IPS-15b (cell line): ENCODE results near the gene DHX34.

Source experiments
- H3K27me3 ChIP-seq: one replicate; pipeline ENCODE4 v1.6.1; 2013; ENCODE audit warnings: low read length; ENCODE audit not compliant: control insufficient read depth, insufficient read depth
- H3K36me3 ChIP-seq: one replicate; pipeline ENCODE4 v1.6.1; 2013; ENCODE audit warnings: low read length; ENCODE audit not compliant: control insufficient read depth, insufficient read depth
- H3K4me1 ChIP-seq: one replicate; pipeline ENCODE4 v1.6.1; 2013; ENCODE audit warnings: mild to moderate bottlenecking, low read length; ENCODE audit not compliant: control insufficient read depth, insufficient read depth
- H3K4me3 ChIP-seq: one replicate; pipeline ENCODE4 v1.5.1; 2013; ENCODE audit warnings: low read depth, low read length
- H3K9ac ChIP-seq: one replicate; pipeline ENCODE4 v1.6.1; 2013; ENCODE audit warnings: low read depth, mild to moderate bottlenecking, low read length
- H3K9me3 ChIP-seq: one replicate; pipeline ENCODE4 v1.6.1; 2013; ENCODE audit warnings: mild to moderate bottlenecking, low read length; ENCODE audit not compliant: control insufficient read depth, insufficient read depth

Gene DHX34

GRCh38 chr19:47428177-47428894 lies 79.2 kb downstream of the DHX34 start:
- Histone ChIP-seq H3K9me3 (no peaks in the 10 kb centered on the region), H3K27me3 (peaks cover 41% of the 10 kb centered on the region), H3K4me3 (peak overlapping the region; percentile 63), H3K36me3 (no peaks in the 10 kb centered on the region), H3K9ac (no peak overlapping the region), H3K4me1 (peaks cover 3% of the 10 kb centered on the region)

GRCh38 chr19:47429140-47429793 lies 80.2 kb downstream of the DHX34 start:
- Histone ChIP-seq H3K27me3 (peaks cover 33% of the 10 kb centered on the region), H3K9me3 (no peaks in the 10 kb centered on the region), H3K9ac (no peak overlapping the region), H3K36me3 (no peaks in the 10 kb centered on the region), H3K4me1 (peaks cover 3% of the 10 kb centered on the region), H3K4me3 (peak overlapping the region; percentile 61)

- Histone ChIP-seq H3K36me3 (no peaks in the 10 kb centered on the region), H3K9me3 (no peaks in the 10 kb centered on the region), H3K4me3 (peak overlapping the region; percentile 61), H3K4me1 (peaks cover 3% of the 10 kb centered on the region), H3K9ac (peak overlapping the region; percentile 47), H3K27me3 (peaks cover 31% of the 10 kb centered on the region)
Measured at GRCh38 chr19:47430041-47430802, 81.1 kb downstream of the DHX34 start.

GRCh38 chr19:47432091-47432490 lies 83.0 kb downstream of the DHX34 start:
- Histone ChIP-seq H3K9ac (no peak overlapping the region), H3K9me3 (no peaks in the 10 kb centered on the region), H3K4me3 (no peak overlapping the region), H3K36me3 (no peaks in the 10 kb centered on the region), H3K4me1 (peaks cover 7% of the 10 kb centered on the region), H3K27me3 (peaks cover 20% of the 10 kb centered on the region)
